Fibroblast of villous mesenchyme (primary cell): ENCODE results near the gene ATXN7L3. TPM values are rescaled to one million over a fixed set of nuclear protein-coding genes. Genes with fewer than 3 reads are reported as not detected.

ENCODE experiments used
- DNase-seq: peaks from one replicate; pipeline ENCODE4 v3.0.0-alpha.2; 2010; ENCODE audit warnings: low read depth
- H3K4me3 ChIP-seq: 2 replicates; pipeline ENCODE4 v1.5.1; 2011; ENCODE audit warnings: low read depth, mild to moderate bottlenecking, low read length
- CTCF ChIP-seq: IDR thresholded peaks from 2 replicates; pipeline ENCODE4 v1.5.1; 2012; ENCODE audit warnings: low read depth, mild to moderate bottlenecking, low read length; ENCODE audit not compliant: insufficient read depth
- total RNA-seq: library from RNA; depleted of rRNA; stranded (reverse); fragments of >200 nt; gene quantifications from 2 replicates; pipeline ENCODE4 v1.2.3, GENCODE V29; 2012

The ATXN7L3 gene
- total RNA-seq, 1 donor: 43.6 TPM

- no peak for TF ChIP-seq CTCF
- no peak overlapping the region for H3K4me3 ChIP-seq
- no peak for DNase-seq
Observed at GRCh38 chr17:44213403-44214229, 13.9 kb upstream of the ATXN7L3 start.

- DNase-seq: no peak
- no peak for TF ChIP-seq CTCF
- no peak overlapping the region for H3K4me3 ChIP-seq
Observed at GRCh38 chr17:44212507-44213402, 13.1 kb upstream of the ATXN7L3 start.

GRCh38 chr17:44211281-44212265 is 11.9 kb upstream of the ATXN7L3 start:
- TF ChIP-seq CTCF: no peak
- no peak overlapping the region for H3K4me3 ChIP-seq
- no peak for DNase-seq

GRCh38 chr17:44210342-44211192 is 10.9 kb upstream of the ATXN7L3 start:
- DNase-seq: peak; percentile 91
- TF ChIP-seq CTCF: peak; percentile 99
- H3K4me3 ChIP-seq: no peak overlapping the region

GRCh38 chr17:44209786-44210341 is 10.2 kb upstream of the ATXN7L3 start:
- no peak overlapping the region for H3K4me3 ChIP-seq
- TF ChIP-seq CTCF: no peak
- no peak for DNase-seq
